ENCODE measurements around the gene SMAP1.

GRCh38 chr6:70738028-70738427 is 70.3 kb downstream of the SMAP1 start:
- TF ChIP-seq CTCF (IDR thresholded peaks at IDR 0.05 in 8 of 11, conservative IDR thresholded peaks at IDR 0.05 in 3 of 11) (no peak), POLR2AphosphoS5 (IDR thresholded peaks at IDR 0.05) (no peak)

All from spleen (tissue), 7 donors.